Prostate gland (tissue), 2 donors: ENCODE data around the gene KRTDAP.

ENCODE experiments used
- CTCF ChIP-seq, 4 experiments: fragments of 200-600 bp in 2 of 4; fragments of 450-650 bp in 2 of 4; sonication (generic) in 2 of 4; IDR thresholded peaks; 1 replicate in 3 of 4; 2 replicates in 1 of 4; pipeline ENCODE4 v1.5.1; 2016 to 2019; ENCODE audit warnings: antibody characterized with exemption in 4 of 4, mild to moderate bottlenecking in 2 of 4, moderate library complexity in 2 of 4
- POLR2AphosphoS5 ChIP-seq: sonication (generic); formaldehyde crosslinking; IDR thresholded peaks from one replicate; pipeline ENCODE4 v1.6.1; 2017; ENCODE audit warnings: antibody characterized with exemption

GRCh38 chr19:35476149-35476548 lies 14.1 kb downstream of the KRTDAP start:
- TF ChIP-seq POLR2AphosphoS5 (no peak), CTCF (IDR thresholded peaks at IDR 0.05) (no peak)
